Brain microvascular endothelial cell (primary cell): ENCODE results near the gene KCNJ1.

Experiments
- DNase-seq: peaks from one replicate; pipeline ENCODE4 v3.0.0-alpha.2; 2020
- H3K27ac ChIP-seq: fragments of 250-450 bp; sonication (Bioruptor Pico); 2 replicates; pipeline ENCODE4 v1.5.1; 2020; ENCODE audit warnings: mild to moderate bottlenecking, moderate library complexity
- H3K27me3 ChIP-seq: fragments of 250-450 bp; sonication (Bioruptor Pico); replicated peaks from 2 replicates; pipeline ENCODE4 v1.5.1; 2020; ENCODE audit warnings: mild to moderate bottlenecking
- H3K36me3 ChIP-seq: fragments of 250-450 bp; sonication (Bioruptor Pico); replicated peaks from 2 replicates; pipeline ENCODE4 v1.5.1; 2020; ENCODE audit warnings: mild to moderate bottlenecking
- H3K4me3 ChIP-seq: 2 replicates; pipeline ENCODE4 v1.5.1; 2011; ENCODE audit warnings: low read depth, mild to moderate bottlenecking, control low read depth, low read length, moderate library complexity
- CTCF ChIP-seq: IDR thresholded peaks from 2 replicates; pipeline ENCODE4 v1.5.1; 2011; ENCODE audit warnings: low read depth, mild to moderate bottlenecking, moderate library complexity, low read length, control low read depth, inconsistent platforms; ENCODE audit errors: missing control alignments
- in situ Hi-C: cut with HindIII; loops from 2 replicates; pipeline ENCODE4 v1.10.0; 2017; ENCODE audit warnings: low sequenced_read_pairs, low pct_ligation_motif_present

Gene KCNJ1

GRCh38 chr11:128903248-128904061 lies 36.4 kb upstream of the KCNJ1 start:
- DNase-seq: no peak
- H3K36me3 ChIP-seq: no peaks in the 10 kb centered on the region
- no peak overlapping the region for H3K27ac ChIP-seq
- no peak overlapping the region for H3K4me3 ChIP-seq
- no peak for TF ChIP-seq CTCF
- no peaks in the 10 kb centered on the region for H3K27me3 ChIP-seq
- in situ Hi-C loops: no loop called here

- in situ Hi-C loops: no loop called here
- H3K4me3 ChIP-seq: no peak overlapping the region
- H3K27ac ChIP-seq: no peak overlapping the region
- peak; percentile 67 for DNase-seq
- H3K36me3 ChIP-seq: no peaks in the 10 kb centered on the region
- no peaks in the 10 kb centered on the region for H3K27me3 ChIP-seq
- TF ChIP-seq CTCF: no peak
These were observed 35.5 kb upstream of the KCNJ1 start for GRCh38 chr11:128902515-128903066.

GRCh38 chr11:128901653-128902514 lies 34.8 kb upstream of the KCNJ1 start:
- in situ Hi-C loops: no loop called here

GRCh38 chr11:128900468-128900867 lies 33.4 kb upstream of the KCNJ1 start:
- in situ Hi-C loops: no loop called here
- Histone ChIP-seq H3K27me3 (no peaks in the 10 kb centered on the region), H3K27ac (no peak overlapping the region), H3K4me3 (no peak overlapping the region), H3K36me3 (no peaks in the 10 kb centered on the region)
- no peak for TF ChIP-seq CTCF
- DNase-seq: no peak

More at GRCh38 chr11:128901653-128902514, 34.8 kb upstream of the KCNJ1 start:
- Histone ChIP-seq H3K27ac (no peak overlapping the region), H3K4me3 (no peak overlapping the region), H3K27me3 (no peaks in the 10 kb centered on the region), H3K36me3 (no peaks in the 10 kb centered on the region)
- DNase-seq: no peak
- no peak for TF ChIP-seq CTCF

GRCh38 chr11:128898580-128899344 lies 31.7 kb upstream of the KCNJ1 start:
- no peak for TF ChIP-seq CTCF
- Histone ChIP-seq H3K27ac (no peak overlapping the region), H3K4me3 (no peak overlapping the region), H3K27me3 (no peaks in the 10 kb centered on the region), H3K36me3 (no peaks in the 10 kb centered on the region)
- in situ Hi-C loops: no loop called here
- no peak for DNase-seq
